ENCODE measurements around the gene VSIG2. TPM values are rescaled to one million over a fixed set of nuclear protein-coding genes. Genes with fewer than 3 reads are reported as not detected.

VSIG2 gene
- total RNA-seq, 4 donors from 2014 or later: 0.60 to 3.3 (median 1.7) TPM

- no peaks in the 10 kb centered on the region for H3K36me3 ChIP-seq
- WGBS: under 1% methylated on average over 21 of the region's 37 CpGs
- peak overlapping the region; percentile 54 for H3K4me3 ChIP-seq
- H3K9me3 ChIP-seq: no peaks in the 10 kb centered on the region
- no peak for TF ChIP-seq POLR2A (IDR thresholded peaks at IDR 0.05)
- peak in 1 of 2 donors; percentile 29 for TF ChIP-seq CTCF (IDR thresholded peaks at IDR 0.05)
- no peak for TF ChIP-seq EP300 (IDR thresholded peaks at IDR 0.05)
- no peak for TF ChIP-seq POLR2AphosphoS5 (IDR thresholded peaks at IDR 0.05)
- H3K4me1 ChIP-seq: peaks cover 22% of the 10 kb centered on the region
- H3K27me3 ChIP-seq: peaks cover 90% of the 10 kb centered on the region
- DNase-seq (ENCODE audit: low spot score in 2 of 2): peak; percentile 83 to 84
- H3K27ac ChIP-seq: no peak overlapping the region
These were observed 5.3 kb downstream of the VSIG2 start for GRCh38 chr11:124746621-124747243.

GRCh38 chr11:124745835-124746620, 6.0 kb downstream of the VSIG2 start:
- Histone ChIP-seq H3K27me3 (peaks cover 88% of the 10 kb centered on the region), H3K9me3 (no peaks in the 10 kb centered on the region), H3K4me3 (peak overlapping the region; percentile 54), H3K36me3 (no peaks in the 10 kb centered on the region), H3K27ac (no peak overlapping the region), H3K4me1 (peaks cover 22% of the 10 kb centered on the region)
- peak in 1 of 2 donors; percentile 80 for DNase-seq (ENCODE audit: low spot score in 2 of 2)
- WGBS: 4% methylated on average over 29 of the region's 41 CpGs
- TF ChIP-seq EP300 (IDR thresholded peaks at IDR 0.05): no peak

- DNase-seq (ENCODE audit: low spot score in 2 of 2): peak in 1 of 2 donors; percentile 44
- no peaks in the 10 kb centered on the region for H3K36me3 ChIP-seq
- 33% methylated on average over 22 of the region's 44 CpGs for WGBS
- H3K4me1 ChIP-seq: peaks cover 27% of the 10 kb centered on the region
- no peaks in the 10 kb centered on the region for H3K9me3 ChIP-seq
- H3K27me3 ChIP-seq: peaks cover 84% of the 10 kb centered on the region
- H3K27ac ChIP-seq: no peak overlapping the region
- peak overlapping the region; percentile 54 for H3K4me3 ChIP-seq
- TF ChIP-seq EP300 (IDR thresholded peaks at IDR 0.05) (no peak), CTCF (IDR thresholded peaks at IDR 0.05) (no peak), POLR2AphosphoS5 (IDR thresholded peaks at IDR 0.05) (no peak), POLR2A (IDR thresholded peaks at IDR 0.05) (no peak)
These were observed 6.7 kb downstream of the VSIG2 start for GRCh38 chr11:124745270-124745834.

- peaks cover 41% of the 10 kb centered on the region for H3K4me1 ChIP-seq
- no peak overlapping the region for H3K4me3 ChIP-seq
- H3K27me3 ChIP-seq: peaks cover 85% of the 10 kb centered on the region
- H3K9me3 ChIP-seq: no peaks in the 10 kb centered on the region
- WGBS: 62% methylated on average over 6 of the region's 6 CpGs
- H3K27ac ChIP-seq: no peak overlapping the region
- no peak for DNase-seq (ENCODE audit: low spot score in 2 of 2)
- no peaks in the 10 kb centered on the region for H3K36me3 ChIP-seq
- TF ChIP-seq POLR2AphosphoS5 (IDR thresholded peaks at IDR 0.05) (no peak), POLR2A (IDR thresholded peaks at IDR 0.05) (no peak), EP300 (IDR thresholded peaks at IDR 0.05) (no peak), CTCF (IDR thresholded peaks at IDR 0.05) (no peak)
These were observed 9.0 kb downstream of the VSIG2 start for GRCh38 chr11:124743050-124743449.

GRCh38 chr11:124742555-124742954, 9.5 kb downstream of the VSIG2 start:
- 65% methylated on average over 2 of the region's 2 CpGs for WGBS
- Histone ChIP-seq H3K4me3 (no peak overlapping the region), H3K27ac (no peak overlapping the region), H3K36me3 (no peaks in the 10 kb centered on the region), H3K27me3 (peaks cover 85% of the 10 kb centered on the region), H3K9me3 (no peaks in the 10 kb centered on the region), H3K4me1 (peaks cover 41% of the 10 kb centered on the region)
- no peak for DNase-seq (ENCODE audit: low spot score in 2 of 2)
- TF ChIP-seq EP300 (IDR thresholded peaks at IDR 0.05): no peak
- no peak for TF ChIP-seq CTCF (IDR thresholded peaks at IDR 0.05)
- TF ChIP-seq POLR2AphosphoS5 (IDR thresholded peaks at IDR 0.05): no peak
- TF ChIP-seq POLR2A (IDR thresholded peaks at IDR 0.05): no peak

Measured in suprapubic skin (tissue), 4 donors.